GM12878 (cell line): ENCODE data around the gene UMAD1. TPM values are rescaled to one million over a fixed set of nuclear protein-coding genes. Genes with fewer than 3 reads are reported as not detected.

Experiments used
- ATAC-seq: fragments of 200-7000 bp; cut with Tn5 transposase; 3 replicates; pipeline ENCODE4 v1.9.1; 2020; ENCODE audit warnings: mild to moderate bottlenecking, moderate library complexity
- BruUV-seq: library from RNA; stranded (reverse); fragments of 400-500 nt; replicated peaks from 2 replicates; lab custom pipeline; 2021; lab: Mats Ljungman, UMichigan
- CTCF ChIA-PET: fragments of 300-600 bp; sonication (Branson Sonifier 250); formaldehyde crosslinking; extraction: SDS; loops from one replicate; lab custom pipeline; 2021; ENCODE audit warnings: inconsistent platforms; lab: Yijun Ruan, JAX
- POLR2A ChIA-PET: fragments of 350-600 bp; formaldehyde crosslinking; extraction: SDS; loops from one replicate; lab custom pipeline; 2021; ENCODE audit warnings: inconsistent platforms; lab: Charles Lee
- RAD21 ChIA-PET: fragments of 300-600 bp; sonication (Branson Sonifier 250); formaldehyde crosslinking; loops from one replicate; lab custom pipeline; 2023; ENCODE audit warnings: antibody characterized with exemption; ENCODE audit not compliant: unreplicated experiment; lab: Charles Lee
- SMC1A ChIA-PET: fragments of 300-600 bp; sonication (Branson Sonifier 250); formaldehyde crosslinking; loops from one replicate; lab custom pipeline; 2023; ENCODE audit not compliant: unreplicated experiment, uncharacterized antibody; lab: Charles Lee
- DNase-seq: peaks from one replicate; pipeline ENCODE4 v3.0.0-alpha.2; 2011; ENCODE audit warnings: low read depth, low spot score
- FAIRE-seq: peaks from 3 replicates; lab custom pipeline; 2011; peaks lifted over from hg19 to GRCh38; lab: Jason Lieb, UNC
- H2AFZ ChIP-seq: 2 replicates; pipeline ENCODE4 v1.6.0; 2011; ENCODE audit warnings: low read depth, low read length, control low read depth; ENCODE audit not compliant: control insufficient read depth
- H3K27ac ChIP-seq: 2 replicates; pipeline ENCODE4 v1.5.1; 2011; ENCODE audit warnings: control low read depth; ENCODE audit not compliant: control insufficient read depth, insufficient read depth
- H3K27me3 ChIP-seq, 2 experiments: replicated peaks in 1 of 2; 2 replicates each; pipeline versions ENCODE4 v1.6.0 to v1.6.1; 2011; ENCODE audit warnings: low read length in 1 of 2; ENCODE audit not compliant: control insufficient read depth in 2 of 2, insufficient read depth in 2 of 2
- H3K36me3 ChIP-seq, 2 experiments: 2 replicates each; pipeline ENCODE4 v1.5.1; 2011; ENCODE audit warnings: low read length in 1 of 2; ENCODE audit not compliant: control insufficient read depth in 2 of 2, insufficient read depth in 2 of 2
- H3K4me1 ChIP-seq: 2 replicates; pipeline ENCODE4 v1.6.1; 2011; ENCODE audit warnings: mild to moderate bottlenecking, low read length, moderate library complexity, mixed read lengths; ENCODE audit not compliant: control insufficient read depth, insufficient read depth
- H3K4me2 ChIP-seq: 2 replicates; pipeline ENCODE4 v1.6.0; 2011; ENCODE audit warnings: control low read depth; ENCODE audit not compliant: control insufficient read depth, insufficient read depth
- H3K4me3 ChIP-seq: fragments of 200-600 bp; sonication (generic); 2 replicates; pipeline ENCODE4 v1.5.1; 2016
- H3K79me2 ChIP-seq: 2 replicates; pipeline ENCODE4 v1.6.0; 2011; ENCODE audit warnings: low read length; ENCODE audit not compliant: control insufficient read depth, insufficient read depth
- H3K9ac ChIP-seq: 2 replicates; pipeline ENCODE4 v1.8.0; 2011; ENCODE audit warnings: low read length, control low read depth, mixed read lengths; ENCODE audit not compliant: control insufficient read depth, insufficient read depth
- H3K9me3 ChIP-seq: replicated peaks from 3 replicates; pipeline ENCODE4 v1.5.1; 2011; ENCODE audit warnings: mild to moderate bottlenecking, low read length; ENCODE audit not compliant: control insufficient read depth, insufficient read depth
- H4K20me1 ChIP-seq: 2 replicates; pipeline ENCODE4 v1.6.0; 2011; ENCODE audit not compliant: control insufficient read depth, insufficient read depth
- CREB1 ChIP-seq: IDR thresholded peaks from 2 replicates; pipeline ENCODE4 v1.6.1; 2012; ENCODE audit warnings: low read depth, mild to moderate bottlenecking, inconsistent platforms
- CREM ChIP-seq: IDR thresholded peaks from 2 replicates; pipeline ENCODE4 v1.6.1; 2014; ENCODE audit warnings: antibody characterized with exemption, low read depth
- EGR1 ChIP-seq, 2 experiments: IDR thresholded peaks; 1 replicate in 1 of 2; 2 replicates in 1 of 2; pipeline ENCODE4 v1.6.1; 2011 to 2012; ENCODE audit warnings: low read depth in 2 of 2, low read length in 2 of 2, borderline replicate concordance in 1 of 2, mild to moderate bottlenecking in 1 of 2, moderate library complexity in 1 of 2
- EP300 ChIP-seq, 2 experiments: fragments of 150-350 bp in 1 of 2; IDR thresholded peaks; 2 replicates each; pipeline ENCODE4 v1.6.1; 2011 to 2012; ENCODE audit warnings: low read depth in 2 of 2, low read length in 2 of 2, borderline replicate concordance in 1 of 2, improper control_type of control experiment in 1 of 2, inconsistent platforms in 1 of 2; ENCODE audit not compliant: control insufficient read depth in 1 of 2
- ESRRA ChIP-seq: IDR thresholded peaks from 2 replicates; pipeline ENCODE4 v1.6.1; 2012; ENCODE audit warnings: mild to moderate bottlenecking, low read length, improper control_type of control experiment
- ETV6 ChIP-seq, 2 experiments: fragments of 450-650 bp in 1 of 2; IDR thresholded peaks in 1 of 2; conservative IDR thresholded peaks in 1 of 2; 2 replicates each; pipeline ENCODE4 v1.6.1; 2014; ENCODE audit warnings: antibody characterized with exemption in 1 of 2, borderline replicate concordance in 1 of 2, low read depth in 1 of 2, mild to moderate bottlenecking in 1 of 2, moderate library complexity in 1 of 2
- HCFC1 ChIP-seq: fragments of 150-350 bp; IDR thresholded peaks from 2 replicates; pipeline ENCODE4 v1.6.1; 2014; ENCODE audit warnings: low read length
- MYB ChIP-seq: fragments of 150-350 bp; IDR thresholded peaks from 2 replicates; pipeline ENCODE4 v1.6.1; 2014; ENCODE audit warnings: mild to moderate bottlenecking, low read depth, low read length, borderline replicate concordance
- NBN ChIP-seq: fragments of 450-650 bp; IDR thresholded peaks from 2 replicates; pipeline ENCODE4 v1.6.1; 2016
- NFIC ChIP-seq: IDR thresholded peaks from 2 replicates; pipeline ENCODE4 v1.6.1; 2012; ENCODE audit warnings: low read depth, mild to moderate bottlenecking, inconsistent platforms, low read length, moderate library complexity
- POLR2A ChIP-seq: IDR thresholded peaks from 2 replicates; pipeline ENCODE4 v1.6.1; 2011; ENCODE audit warnings: low read depth, mild to moderate bottlenecking, low read length
- RBBP5 ChIP-seq: fragments of 200-600 bp; sonication (generic); conservative IDR thresholded peaks from 2 replicates; pipeline ENCODE4 v1.6.1; 2016
- SIX5 ChIP-seq: IDR thresholded peaks from 2 replicates; pipeline ENCODE4 v1.6.1; 2011; ENCODE audit warnings: mild to moderate bottlenecking, low read depth, low read length, moderate library complexity; ENCODE audit not compliant: severe bottlenecking
- SMAD1 ChIP-seq: fragments of 450-650 bp; IDR thresholded peaks from 2 replicates; pipeline ENCODE4 v1.6.1; 2018; ENCODE audit warnings: mild to moderate bottlenecking, low read depth; ENCODE audit not compliant: partially characterized antibody
- TCF12 ChIP-seq: IDR thresholded peaks from 2 replicates; pipeline ENCODE4 v1.6.1; 2011; ENCODE audit warnings: low read depth, mild to moderate bottlenecking, low read length
- YY1 ChIP-seq: IDR thresholded peaks from 2 replicates; pipeline ENCODE4 v1.6.1; 2011; ENCODE audit warnings: low read depth, mild to moderate bottlenecking, low read length
- WGBS: methylation state at CpG from one replicate; pipeline ENCODE4 v1.1.6; 2016; ENCODE audit warnings: low lambda C conversion rate; ENCODE audit not compliant: insufficient replicate concordance, insufficient coverage; ENCODE audit errors: missing lambda C conversion rate; 5-methylcytosine and 5-hydroxymethylcytosine counted together
- in situ Hi-C: fragments of 300-500 bp; cut with MboI; formaldehyde crosslinking; loops from 9 replicates; pipeline ENCODE4 v1.14.3; 2018; ENCODE audit warnings: mixed read lengths
- intact Hi-C: fragments of 100-400 bp; cut with micrococcal nuclease; formaldehyde crosslinking; loops from one replicate; pipeline ENCODE4 v1.14.2; 2022; ENCODE audit not compliant: unreplicated experiment
- polyA plus RNA-seq, 11 experiments: library from polyadenylated mRNA; depleted of rRNA in 4 of 11; unstranded in 6 of 11; stranded (reverse) in 5 of 11; fragments of >200 nt; fragmentation: Nextera tagmentation in 4 of 11; fragmentation: Illumina TruSeq in 1 of 11; extraction: Ambion mirVana in 4 of 11; extraction: Trizol in 1 of 11; gene quantifications; 1 replicate in 1 of 11; 2 replicates in 10 of 11; pipeline versions ENCODE4 v1.2.1 to v1.2.3, GENCODE V29; 2011 to 2016; ENCODE audit warnings: inconsistent platforms in 2 of 11, missing spikeins in 2 of 11, low read depth in 1 of 11
- total RNA-seq, 4 experiments: library from RNA; depleted of rRNA in 3 of 4; stranded (reverse); fragments of >200 nt in 3 of 4; fragmentation: Illumina TruSeq in 1 of 4; extraction: Trizol in 1 of 4; gene quantifications; 2 replicates each; pipeline versions ENCODE4 v1.2.1 to v1.2.3, GENCODE V29; 2013 to 2021
- TF ChIP-seq, protein P1 (sequence below): fragments of 450-650 bp; IDR thresholded peaks from 2 replicates; pipeline ENCODE4 v1.6.1; 2017; ENCODE audit warnings: mild to moderate bottlenecking, moderate library complexity
- TF ChIP-seq, protein P2 (sequence below): fragments of 450-650 bp; conservative IDR thresholded peaks from 2 replicates; pipeline ENCODE4 v1.6.1; 2017; ENCODE audit warnings: mild to moderate bottlenecking, moderate library complexity

UMAD1 gene
- total and polyA plus RNA-seq, 10 of the 15 experiments (the other 5 are each of a cell fraction or from before 2014, with no cell fraction given) = 6.0 to 28.6 (median 9.3) TPM

DNA sequence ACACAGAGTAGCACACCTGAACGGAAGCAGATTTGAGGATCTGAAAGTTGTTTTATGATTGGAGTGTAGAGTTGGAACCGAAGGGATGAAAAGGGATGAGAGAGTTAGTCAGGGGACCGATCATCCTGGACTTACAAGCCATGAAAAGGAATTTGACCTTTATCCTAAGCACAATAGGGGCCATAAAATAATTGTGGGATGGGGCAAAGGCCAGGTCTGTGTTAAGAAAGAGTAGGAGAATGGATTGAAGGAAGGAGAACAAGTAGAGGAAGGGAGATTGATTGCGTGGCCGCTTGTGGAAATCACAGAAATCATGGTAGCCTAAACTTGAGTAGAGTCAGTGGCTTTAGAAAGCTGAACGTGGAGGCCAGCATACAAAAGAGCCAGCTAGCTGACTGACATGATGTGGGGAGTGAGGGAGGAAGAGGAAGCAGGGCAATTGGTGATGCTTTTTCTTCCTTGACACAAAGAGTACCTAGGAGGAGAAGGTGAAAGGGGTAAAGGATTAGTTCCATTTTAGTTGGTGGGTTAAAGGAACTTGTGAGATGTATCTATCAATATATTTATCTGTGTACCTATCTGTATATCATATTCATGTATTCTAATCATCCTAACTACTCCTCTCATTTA is 144.9 kb downstream of the UMAD1 start:
- TF ChIP-seq ESRRA (no peak), EP300 (IDR thresholded peaks at IDR 0.05; ENCODE audit: borderline replicate concordance in 1 of 2, control insufficient read depth in 1 of 2, low read depth in 2 of 2, low read length in 2 of 2) (no peak), NBN (no peak), SMAD1 (no peak), SIX5 (no peak), RBBP5 (no peak), ETV6 (conservative IDR thresholded peaks at IDR 0.05 in 1 of 2, IDR thresholded peaks at IDR 0.05 in 1 of 2; ENCODE audit: borderline replicate concordance in 1 of 2, low read depth in 1 of 2) (no peak), HCFC1 (no peak), POLR2A (no peak), YY1 (no peak), CREB1 (no peak), CREM (no peak), MYB (no peak), TCF12 (no peak), NFIC (no peak), EGR1 (IDR thresholded peaks at IDR 0.05; ENCODE audit: borderline replicate concordance in 1 of 2, low read depth in 2 of 2, low read length in 2 of 2) (no peak)
- TF ChIP-seq, protein P1, sequence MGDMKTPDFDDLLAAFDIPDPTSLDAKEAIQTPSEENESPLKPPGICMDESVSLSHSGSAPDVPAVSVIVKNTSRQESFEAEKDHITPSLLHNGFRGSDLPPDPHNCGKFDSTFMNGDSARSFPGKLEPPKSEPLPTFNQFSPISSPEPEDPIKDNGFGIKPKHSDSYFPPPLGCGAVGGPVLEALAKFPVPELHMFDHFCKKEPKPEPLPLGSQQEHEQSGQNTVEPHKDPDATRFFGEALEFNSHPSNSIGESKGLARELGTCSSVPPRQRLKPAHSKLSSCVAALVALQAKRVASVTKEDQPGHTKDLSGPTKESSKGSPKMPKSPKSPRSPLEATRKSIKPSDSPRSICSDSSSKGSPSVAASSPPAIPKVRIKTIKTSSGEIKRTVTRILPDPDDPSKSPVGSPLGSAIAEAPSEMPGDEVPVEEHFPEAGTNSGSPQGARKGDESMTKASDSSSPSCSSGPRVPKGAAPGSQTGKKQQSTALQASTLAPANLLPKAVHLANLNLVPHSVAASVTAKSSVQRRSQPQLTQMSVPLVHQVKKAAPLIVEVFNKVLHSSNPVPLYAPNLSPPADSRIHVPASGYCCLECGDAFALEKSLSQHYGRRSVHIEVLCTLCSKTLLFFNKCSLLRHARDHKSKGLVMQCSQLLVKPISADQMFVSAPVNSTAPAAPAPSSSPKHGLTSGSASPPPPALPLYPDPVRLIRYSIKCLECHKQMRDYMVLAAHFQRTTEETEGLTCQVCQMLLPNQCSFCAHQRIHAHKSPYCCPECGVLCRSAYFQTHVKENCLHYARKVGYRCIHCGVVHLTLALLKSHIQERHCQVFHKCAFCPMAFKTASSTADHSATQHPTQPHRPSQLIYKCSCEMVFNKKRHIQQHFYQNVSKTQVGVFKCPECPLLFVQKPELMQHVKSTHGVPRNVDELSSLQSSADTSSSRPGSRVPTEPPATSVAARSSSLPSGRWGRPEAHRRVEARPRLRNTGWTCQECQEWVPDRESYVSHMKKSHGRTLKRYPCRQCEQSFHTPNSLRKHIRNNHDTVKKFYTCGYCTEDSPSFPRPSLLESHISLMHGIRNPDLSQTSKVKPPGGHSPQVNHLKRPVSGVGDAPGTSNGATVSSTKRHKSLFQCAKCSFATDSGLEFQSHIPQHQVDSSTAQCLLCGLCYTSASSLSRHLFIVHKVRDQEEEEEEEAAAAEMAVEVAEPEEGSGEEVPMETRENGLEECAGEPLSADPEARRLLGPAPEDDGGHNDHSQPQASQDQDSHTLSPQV = no peak
- TF ChIP-seq, protein P2, sequence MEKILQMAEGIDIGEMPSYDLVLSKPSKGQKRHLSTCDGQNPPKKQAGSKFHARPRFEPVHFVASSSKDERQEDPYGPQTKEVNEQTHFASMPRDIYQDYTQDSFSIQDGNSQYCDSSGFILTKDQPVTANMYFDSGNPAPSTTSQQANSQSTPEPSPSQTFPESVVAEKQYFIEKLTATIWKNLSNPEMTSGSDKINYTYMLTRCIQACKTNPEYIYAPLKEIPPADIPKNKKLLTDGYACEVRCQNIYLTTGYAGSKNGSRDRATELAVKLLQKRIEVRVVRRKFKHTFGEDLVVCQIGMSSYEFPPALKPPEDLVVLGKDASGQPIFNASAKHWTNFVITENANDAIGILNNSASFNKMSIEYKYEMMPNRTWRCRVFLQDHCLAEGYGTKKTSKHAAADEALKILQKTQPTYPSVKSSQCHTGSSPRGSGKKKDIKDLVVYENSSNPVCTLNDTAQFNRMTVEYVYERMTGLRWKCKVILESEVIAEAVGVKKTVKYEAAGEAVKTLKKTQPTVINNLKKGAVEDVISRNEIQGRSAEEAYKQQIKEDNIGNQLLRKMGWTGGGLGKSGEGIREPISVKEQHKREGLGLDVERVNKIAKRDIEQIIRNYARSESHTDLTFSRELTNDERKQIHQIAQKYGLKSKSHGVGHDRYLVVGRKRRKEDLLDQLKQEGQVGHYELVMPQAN = no peak
- TF ChIP-seq, all 136 proteins: peak for 0
- RAD21 ChIA-PET = interaction anchor here (1.3 kb wide), 1 partner anchor 11 kb away, joined by 3 read pairs; no protein-coding TSS in a partner anchor
- Histone ChIP-seq H3K4me1 (peaks cover 11% of the 10 kb centered on the region), H3K36me3 (no peaks in the 10 kb centered on the region), H4K20me1 (no peaks in the 10 kb centered on the region), H3K4me3 (no peak overlapping the region), H3K4me2 (no peak overlapping the region), H2AFZ (no peak overlapping the region), H3K27me3 (no peaks in the 10 kb centered on the region), H3K79me2 (no peaks in the 10 kb centered on the region), H3K9ac (no peak overlapping the region), H3K9me3 (no peaks in the 10 kb centered on the region; the same call in 2 of the 3 replicates), H3K27ac (no peak overlapping the region)
- POLR2A ChIA-PET = no interaction called here
- FAIRE-seq (no peak), ATAC-seq (no peak), DNase-seq (no peak)
- WGBS = 79% methylated on average over 6 of the region's 6 CpGs
- BruUV-seq = no TSS peak
- intact Hi-C loops = no loop called here
- SMC1A ChIA-PET = interaction anchor here (0.9 to 1.1 kb wide), 2 partner anchors 22 to 24 kb away, joined by 3 to 4 read pairs; no protein-coding TSS in a partner anchor
- in situ Hi-C loops = no loop called here
- CTCF ChIA-PET = interaction anchor here (1.0 kb wide), 1 partner anchor 11 kb away, joined by 3 read pairs; no protein-coding TSS in a partner anchor
